Head of caudate nucleus (tissue), 42 donors: ENCODE results near the gene PKHD1.

Experiments
- DNase-seq, 42 donors: peaks; one replicate each; pipeline versions ENCODE4 v3.0.0 to v3.0.0-alpha.2; 2020 to 2021; ENCODE audit warnings: mixed read lengths in 7 of 42
- intact Hi-C: fragments of 100-400 bp; cut with DNase I; formaldehyde crosslinking; loops from one replicate; pipeline ENCODE4 v1.15.0; 2022

Gene PKHD1

DNA sequence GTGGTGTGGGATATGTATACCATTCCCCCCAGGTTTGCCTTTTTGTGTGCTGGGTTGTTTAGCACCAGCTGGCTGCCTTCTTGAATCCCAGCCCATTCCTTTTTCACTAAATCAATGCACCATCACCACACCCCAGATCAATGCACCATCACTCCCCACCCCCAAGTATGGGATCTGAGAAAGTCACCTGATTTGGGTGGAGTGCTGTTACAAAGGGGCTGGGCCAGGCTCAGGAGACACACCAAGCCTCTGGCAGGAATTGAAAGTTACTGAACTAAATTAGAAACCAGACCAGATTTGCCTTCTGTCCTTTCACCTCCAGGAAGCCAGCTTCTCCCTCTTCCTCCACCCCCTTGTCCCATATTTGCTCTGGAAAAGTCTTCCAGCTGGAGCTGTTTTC lies 19.6 kb upstream of the PKHD1 start:
- intact Hi-C loops, result no loop called here
- DNase-seq, result no peak

DNA sequence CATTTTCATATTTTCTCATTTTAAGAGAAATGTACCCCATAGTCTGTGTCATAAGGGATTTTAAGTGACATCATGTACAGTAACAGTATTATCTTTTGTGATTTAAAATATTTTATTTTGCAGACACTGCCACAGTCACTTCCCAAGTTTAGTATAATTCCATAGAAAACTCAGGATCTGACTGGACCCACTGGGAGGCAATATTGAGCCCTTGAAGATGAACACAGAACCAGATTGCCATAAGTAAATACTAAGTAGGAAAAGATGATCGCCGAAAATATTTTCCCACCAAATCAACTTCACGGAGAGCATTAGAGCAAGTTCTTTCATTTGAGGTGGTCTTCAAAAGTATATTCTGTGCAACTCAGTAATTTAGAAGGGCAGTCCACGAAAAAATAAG lies 17.6 kb upstream of the PKHD1 start:
- no peak for DNase-seq
- intact Hi-C loops, result no loop called here

DNA sequence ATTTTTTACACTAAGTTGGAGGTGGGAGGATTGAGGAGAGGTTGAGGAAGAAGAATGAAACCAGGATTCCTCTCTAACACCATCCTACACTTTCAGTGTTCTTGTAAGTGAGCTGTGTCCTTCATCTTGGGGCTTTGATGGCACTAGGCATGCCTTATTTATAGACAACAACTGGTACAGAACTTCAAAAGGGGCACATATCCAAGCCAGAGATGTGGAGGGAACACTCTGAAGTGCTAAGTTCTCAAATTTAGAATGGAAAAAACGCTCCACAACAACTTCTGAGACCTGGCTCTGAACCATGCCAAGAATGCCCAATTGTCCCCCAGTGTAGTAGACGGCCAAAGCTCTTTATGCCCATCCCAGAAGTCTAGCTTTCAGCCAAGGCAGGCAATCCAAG lies 16.2 kb upstream of the PKHD1 start:
- intact Hi-C loops, result no loop called here
- peak in 4 of 42 donors; percentile 2 to 7 (median 6) for DNase-seq

DNA sequence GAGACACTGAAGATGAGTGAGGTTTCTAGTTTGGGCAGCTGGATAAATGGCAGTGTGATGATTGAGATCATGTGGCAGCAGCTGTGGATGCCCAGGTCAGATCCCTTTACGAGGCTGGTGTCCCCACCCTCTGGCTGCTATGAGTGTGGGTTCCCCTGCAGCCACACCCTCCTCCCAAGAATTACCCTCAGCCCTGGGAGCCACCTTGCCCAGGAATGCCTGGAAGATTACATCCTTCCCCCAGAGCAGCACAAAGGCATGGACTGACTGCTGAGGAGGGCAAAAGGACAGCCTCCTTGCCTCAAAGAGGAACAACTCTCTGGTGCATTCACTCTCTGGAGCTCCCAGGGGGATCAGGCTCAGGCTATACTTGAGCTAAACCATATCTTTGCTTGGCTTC lies 15.0 kb upstream of the PKHD1 start:
- intact Hi-C loops, result no loop called here
- DNase-seq, result no peak

DNA sequence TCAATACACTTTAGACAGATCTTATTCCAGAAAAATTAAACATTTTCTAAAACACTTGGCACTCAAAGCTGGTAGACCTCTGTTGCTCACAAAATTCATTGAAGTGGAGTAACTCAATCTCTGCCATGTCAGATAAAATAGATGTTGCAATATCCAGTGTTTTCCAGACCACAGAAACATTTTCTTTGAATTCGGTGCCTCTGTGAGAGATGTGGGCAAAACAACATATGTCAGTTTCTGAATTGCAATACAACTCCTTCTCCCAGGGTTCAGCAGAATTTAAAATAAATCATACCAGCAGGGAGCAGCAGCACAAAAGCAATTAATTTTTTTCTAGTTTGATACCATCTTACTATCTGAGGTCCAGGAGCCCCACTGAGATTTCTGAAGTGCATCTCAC lies 11.3 kb upstream of the PKHD1 start:
- DNase-seq, result peak in 1 of 42 donors; percentile 3
- intact Hi-C loops, result no loop called here

DNA sequence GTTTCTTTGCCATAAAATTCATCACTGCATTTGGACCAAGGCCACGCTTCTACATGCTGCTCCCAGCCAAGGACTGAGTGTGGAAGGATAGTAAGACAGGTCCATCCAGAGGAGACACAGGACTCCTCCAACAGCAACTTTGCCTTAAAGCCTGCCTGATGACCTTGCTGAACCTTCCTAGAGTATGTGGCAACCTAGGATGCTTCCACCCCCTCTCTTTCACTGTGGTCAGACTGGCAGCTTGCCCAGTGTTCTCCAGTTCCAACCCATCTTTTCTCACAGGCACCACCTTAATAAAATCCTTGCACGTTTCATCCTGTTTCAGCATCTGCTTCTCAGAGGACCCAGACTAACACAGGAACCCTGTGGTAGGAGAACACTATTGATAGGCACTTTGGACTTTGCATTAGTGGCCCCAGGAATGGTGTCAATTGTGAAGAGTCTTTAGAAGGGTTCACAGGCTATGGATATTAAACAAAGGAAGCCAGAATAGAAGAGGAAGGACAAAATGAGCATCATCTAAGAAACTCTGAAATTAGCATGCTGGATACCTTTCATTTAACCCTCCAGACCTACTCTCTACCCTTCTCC lies 2.4 kb upstream of the PKHD1 start:
- DNase-seq, result no peak
- intact Hi-C loops, result no loop called here

DNA sequence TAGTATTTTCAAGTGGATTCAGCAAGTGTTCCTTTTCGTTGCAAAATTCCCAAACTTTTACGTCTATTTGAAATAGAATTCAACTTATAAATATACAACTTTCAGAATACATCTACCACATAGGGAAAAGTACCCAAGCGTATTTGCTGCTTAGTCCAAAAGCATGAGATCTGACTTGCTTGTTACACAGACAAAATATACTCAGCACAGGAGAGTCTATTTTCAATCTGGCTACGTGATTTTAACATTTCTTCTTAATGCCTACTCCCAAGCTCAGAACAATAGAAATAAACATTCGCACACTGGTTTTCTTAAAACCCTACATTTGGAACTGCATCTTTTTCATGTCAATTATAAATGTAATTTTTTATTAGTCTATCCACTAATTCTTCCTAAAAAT lies 672 bp downstream of the PKHD1 start:
- no peak for DNase-seq
- intact Hi-C loops, result no loop called here

DNA sequence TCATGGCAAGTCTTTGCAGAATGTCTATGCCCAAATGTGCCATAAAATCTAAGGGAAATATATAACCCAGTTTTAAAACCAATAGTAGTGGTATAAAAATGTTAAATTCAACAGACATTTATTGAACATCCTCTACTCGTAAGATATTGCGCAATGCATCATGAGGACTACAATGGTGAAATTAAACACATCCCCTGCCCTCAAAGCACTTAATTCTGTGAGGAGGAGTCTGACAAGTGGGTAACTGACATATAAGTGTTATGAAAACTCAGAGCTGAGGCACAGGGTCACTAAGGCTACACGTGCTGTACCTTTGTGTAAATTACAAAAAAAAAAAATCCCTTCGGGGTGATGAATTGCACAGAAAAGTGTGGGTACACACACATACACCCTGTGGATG lies 6.2 kb downstream of the PKHD1 start:
- DNase-seq, result no peak
- intact Hi-C loops, result no loop called here

DNA sequence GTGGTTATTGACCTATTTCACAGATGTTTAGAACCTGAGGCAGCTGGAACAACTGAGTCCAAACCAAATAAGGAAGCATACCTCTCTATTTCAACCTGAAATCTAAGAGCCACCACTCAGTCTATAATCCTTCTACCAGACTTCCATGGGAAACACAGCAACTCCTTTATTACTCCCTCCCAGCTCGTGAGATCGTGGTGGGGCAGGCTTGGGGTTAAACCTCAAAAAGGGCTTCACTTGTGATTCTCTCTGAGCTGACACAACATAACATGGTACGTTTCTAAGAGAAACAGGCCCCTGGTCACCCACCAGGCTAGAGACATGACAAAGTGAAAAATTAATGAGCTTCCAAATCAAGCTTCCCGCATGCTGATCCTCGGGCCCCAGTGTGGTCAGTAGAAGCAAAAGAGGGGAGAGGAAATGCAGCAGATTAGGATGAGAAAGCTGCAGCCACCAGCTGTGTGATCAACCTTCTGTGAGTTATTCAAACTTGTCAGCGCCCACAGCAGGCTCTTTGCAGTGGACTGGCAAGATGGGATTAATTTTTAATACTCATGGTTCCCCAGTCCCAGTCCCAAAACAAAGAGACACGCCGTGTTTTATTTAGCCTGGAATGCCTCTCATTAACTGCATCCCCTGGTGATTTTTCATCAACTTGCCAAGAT lies 9.3 kb downstream of the PKHD1 start:
- DNase-seq, result no peak
- intact Hi-C loops, result no loop called here

DNA sequence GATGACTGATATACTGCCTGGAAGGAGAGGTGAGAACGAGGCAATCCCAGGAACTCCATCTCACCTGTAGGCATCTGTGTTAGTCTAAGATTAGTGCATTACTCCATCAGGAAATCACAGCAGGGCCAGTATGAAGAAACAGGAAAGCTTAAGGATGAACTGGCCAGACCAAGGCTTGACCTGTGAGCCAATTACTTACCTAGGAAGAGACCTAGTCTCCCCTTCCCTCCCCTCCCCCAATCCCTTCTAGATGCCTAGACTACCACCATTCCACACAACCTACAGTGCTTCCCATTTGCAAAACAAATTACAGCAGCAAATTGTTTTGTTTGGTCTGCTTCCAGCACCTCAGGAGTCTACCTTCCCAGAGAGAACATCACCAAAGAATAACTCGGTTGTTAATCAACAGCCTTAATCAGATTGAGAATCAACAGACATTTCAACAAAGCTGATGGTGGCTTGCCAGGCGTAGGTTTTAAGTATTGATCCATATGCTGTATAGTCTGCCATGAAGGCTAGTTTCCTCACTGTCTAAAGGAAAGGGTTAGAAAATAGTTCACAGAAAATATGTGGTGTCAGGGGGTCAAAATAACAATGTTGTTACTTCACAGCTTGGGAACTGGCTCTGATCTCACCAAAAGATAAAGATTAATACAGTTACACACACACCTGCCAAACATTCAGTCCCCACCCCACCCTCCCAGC lies 10.1 kb downstream of the PKHD1 start:
- DNase-seq, result no peak
- intact Hi-C loops, result no loop called here

DNA sequence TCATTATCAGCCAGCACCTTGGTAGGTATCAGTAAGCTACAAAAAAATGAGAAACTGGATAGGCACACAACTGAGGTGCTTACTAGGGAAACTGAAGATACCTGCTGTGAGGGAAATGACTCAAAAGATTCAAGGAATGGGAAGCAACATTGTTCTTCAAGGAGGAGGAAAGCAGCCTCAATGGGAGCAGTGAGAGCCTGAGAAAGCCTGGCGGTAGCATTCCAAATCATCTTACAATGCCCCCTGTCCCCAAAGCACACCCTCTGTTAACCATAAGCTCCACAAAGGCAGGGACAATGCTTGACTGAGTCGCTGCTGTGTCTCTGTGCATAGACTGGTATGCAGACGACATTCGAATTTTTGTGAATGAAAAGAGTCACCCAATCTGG lies 10.6 kb downstream of the PKHD1 start:
- DNase-seq, result no peak
- intact Hi-C loops, result no loop called here

DNA sequence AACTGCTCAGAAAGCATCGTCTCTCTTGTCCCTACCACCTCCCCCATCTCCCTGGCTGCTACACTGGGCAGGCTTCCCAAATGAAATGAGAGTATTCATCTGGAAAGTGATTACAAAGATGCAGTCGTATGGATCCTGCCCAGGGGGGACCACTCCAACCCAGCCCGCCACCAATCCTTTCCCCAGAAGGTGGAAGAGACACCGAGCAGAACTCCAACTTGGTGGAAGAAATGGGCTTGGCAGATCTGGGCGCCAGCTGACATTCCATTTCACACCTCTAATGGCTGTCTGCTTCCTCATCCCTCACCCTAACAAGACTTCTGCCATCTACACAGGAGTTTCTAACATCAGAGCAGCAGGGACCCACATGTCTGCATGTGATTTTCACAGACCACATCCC lies 12.7 kb downstream of the PKHD1 start:
- no peak for DNase-seq
- intact Hi-C loops, result no loop called here

DNA sequence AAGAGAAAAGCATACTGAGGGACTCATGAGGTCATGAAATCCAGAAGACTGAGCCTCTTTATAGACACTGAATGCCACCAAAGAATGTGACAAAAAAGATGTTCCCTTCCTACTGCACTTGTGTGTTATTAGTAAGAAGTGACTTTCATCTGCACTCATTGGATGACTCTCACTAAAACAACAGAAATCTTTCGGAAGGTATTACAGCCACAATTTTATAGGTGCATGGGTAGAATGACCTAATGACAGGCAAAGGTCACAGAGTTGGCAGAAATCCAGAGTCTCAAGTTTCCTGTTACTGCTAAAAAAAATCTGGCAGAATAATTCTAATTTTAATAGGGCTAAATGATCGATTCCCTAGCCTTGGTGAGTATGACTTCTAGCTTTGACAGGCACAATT lies 13.3 kb downstream of the PKHD1 start:
- DNase-seq, result no peak
- intact Hi-C loops, result no loop called here

DNA sequence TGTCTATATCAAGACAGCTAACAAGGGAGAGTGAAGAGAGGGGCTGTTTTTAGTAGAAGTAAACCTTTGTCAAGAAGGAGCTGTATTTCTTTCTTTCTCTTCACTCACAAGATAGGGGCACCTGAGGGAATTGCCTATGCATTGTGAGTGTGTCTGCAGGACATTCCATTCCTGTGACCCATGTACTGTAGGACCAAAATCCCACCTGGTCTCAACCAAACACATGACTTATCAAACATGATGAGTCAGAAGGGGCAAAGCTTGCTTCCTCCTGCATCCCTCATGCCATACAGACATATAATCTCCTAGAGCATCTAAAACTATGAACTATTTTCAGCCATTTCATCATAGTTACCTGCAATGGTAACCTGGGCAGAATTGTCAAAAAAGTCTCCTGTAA lies 21.8 kb downstream of the PKHD1 start:
- no peak for DNase-seq
- intact Hi-C loops, result no loop called here

DNA sequence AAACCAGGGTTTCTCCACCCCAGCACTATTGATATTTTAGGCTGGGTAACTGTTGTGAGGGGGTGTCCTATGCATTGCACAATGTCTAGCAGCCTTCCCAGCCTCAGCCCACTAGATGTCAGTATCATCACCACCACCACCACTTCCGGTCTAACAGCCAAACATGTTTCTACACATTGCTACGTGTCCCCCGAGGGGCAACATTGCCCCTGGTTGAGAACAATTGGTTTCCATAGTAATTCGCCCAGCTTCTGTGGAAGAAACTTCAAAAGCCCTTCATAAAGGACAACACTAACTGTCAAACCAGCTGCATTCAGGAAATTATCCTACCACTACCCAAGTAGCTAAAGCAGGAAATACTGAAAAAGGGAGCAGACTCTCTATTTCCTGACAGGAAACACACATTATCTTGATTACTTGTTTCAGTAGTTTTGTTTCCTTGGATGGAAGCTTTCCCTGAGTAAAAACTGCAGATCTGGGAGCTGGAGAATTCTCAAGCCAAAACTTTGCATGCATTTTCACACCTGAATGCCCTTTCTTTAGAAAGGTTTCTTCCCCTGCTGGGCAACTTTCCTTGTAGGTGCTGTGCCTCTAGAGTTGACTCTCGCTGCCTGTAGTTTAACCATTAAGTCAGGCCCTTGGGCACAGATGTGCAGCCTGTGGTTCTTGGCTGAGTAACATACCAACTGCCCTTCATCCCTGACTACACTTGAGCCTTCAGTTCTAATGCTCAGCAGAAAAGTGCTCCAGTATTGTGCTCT lies 23.6 kb downstream of the PKHD1 start:
- peak in 33 of 42 donors; percentile 3 to 55 (median 27) for DNase-seq

DNA sequence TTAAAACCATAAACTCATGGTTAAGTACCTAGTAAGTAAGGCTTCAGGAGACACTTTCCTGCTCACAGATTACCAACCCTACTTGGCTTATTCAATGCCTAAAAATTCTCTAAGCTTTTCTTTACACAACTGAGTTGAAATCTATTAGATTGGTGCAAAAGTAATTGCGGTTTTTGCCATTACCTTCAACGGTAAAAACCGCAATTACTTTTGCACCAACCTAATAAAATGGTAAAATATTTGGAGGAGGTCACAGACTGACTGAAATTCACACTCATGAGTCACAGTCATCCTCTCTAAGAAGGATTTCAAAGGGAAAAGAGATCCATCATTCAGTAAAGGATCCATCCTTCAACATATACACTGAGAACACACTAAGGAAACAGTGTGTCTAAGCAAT lies 25.9 kb downstream of the PKHD1 start:
- intact Hi-C loops, result no loop called here
- no peak for DNase-seq

More for the DNA sequence above, 23.6 kb downstream of the PKHD1 start:
- intact Hi-C loops, result no loop called here

DNA sequence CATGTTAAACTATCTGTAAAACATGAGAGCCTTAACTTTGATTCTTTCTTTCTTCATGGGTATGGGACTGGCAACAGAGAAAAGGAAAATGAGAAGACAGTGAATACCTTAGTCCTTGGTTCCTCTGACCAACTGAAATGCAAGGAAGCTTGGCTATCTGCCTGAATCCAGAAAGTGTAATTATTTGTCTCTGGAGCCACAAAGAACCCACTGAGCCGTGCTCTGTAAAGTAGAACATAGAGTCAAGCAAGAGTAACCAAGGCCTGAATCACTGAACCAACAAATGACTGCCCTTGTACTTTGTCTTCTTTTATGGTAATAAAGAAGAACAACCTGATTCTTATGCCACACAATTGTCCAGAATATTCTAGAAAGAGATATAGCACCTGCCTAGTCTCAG lies 27.6 kb downstream of the PKHD1 start:
- no peak for DNase-seq
- intact Hi-C loops, result no loop called here

DNA sequence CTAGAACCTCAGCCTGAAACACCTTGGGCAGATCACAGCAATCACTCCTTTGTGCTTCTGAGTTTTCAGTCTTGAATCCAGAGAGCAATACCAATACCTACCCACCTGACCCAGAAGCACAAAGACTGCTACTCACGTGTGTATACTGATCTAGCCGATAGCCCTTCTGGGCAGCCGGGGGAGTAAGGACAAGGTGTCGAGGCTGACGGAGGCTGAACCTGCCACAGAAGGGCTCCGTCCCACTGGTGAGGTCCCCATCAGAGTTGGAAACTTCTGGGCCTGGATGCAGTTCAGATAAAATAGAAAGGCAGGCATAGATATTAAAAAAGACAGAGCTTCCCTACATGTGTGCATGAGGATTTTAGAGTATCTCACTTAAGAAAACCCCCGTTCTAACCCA lies 32.0 kb downstream of the PKHD1 start:
- intact Hi-C loops, result no loop called here
- DNase-seq, result no peak

DNA sequence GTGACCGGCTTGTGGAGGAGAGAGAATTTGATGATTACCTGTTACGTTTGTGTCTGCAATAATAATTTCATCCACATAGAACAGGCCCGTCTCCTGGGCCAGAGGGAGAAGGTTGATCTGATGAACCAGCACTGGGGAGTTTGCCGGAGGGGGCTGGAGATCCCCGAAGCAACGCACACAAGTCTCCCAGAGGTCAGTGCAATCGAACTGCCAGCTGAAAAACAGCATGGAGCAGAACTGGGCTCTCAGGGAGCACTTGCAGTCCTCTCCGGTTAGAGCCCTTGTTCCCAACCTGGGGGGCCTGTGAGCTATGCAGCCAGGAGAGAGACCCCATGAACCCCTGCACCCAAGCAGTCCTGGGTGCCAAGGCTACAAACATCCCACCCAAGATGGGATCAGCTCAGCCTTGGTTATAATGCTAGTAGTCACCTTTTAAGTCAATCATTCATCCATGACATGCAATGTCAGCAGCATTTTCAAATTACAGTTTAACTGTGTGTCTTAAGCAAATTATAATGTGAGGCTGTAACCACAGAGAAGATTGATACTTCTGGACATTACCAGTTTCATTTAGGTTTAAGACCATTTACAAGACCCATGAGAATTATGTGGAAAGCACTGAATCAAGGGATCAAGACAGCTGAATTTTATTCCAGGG lies 34.2 kb downstream of the PKHD1 start:
- DNase-seq, result no peak
- intact Hi-C loops, result no loop called here

DNA sequence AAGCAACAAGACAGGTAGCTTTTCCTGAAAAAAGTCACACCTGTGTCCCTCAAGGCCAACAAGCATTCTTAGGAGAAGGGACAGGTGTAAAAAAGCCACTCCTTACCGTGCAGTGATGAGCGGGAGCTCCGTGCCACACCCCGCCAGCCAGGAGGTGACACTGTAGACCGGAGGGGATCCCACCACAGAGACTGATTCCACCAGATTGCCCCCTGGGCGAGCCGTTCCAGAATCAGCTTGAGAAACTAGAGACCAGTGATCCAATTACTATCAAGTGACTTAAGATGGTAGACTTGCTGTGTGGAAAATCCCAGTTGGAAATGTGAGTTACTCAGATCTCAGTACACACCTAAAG lies 37.4 kb downstream of the PKHD1 start:
- intact Hi-C loops, result no loop called here
- no peak for DNase-seq
